HepG2 (cell line): Measurements from ENCODE around the gene SMPD1. TPM values are rescaled to one million over a fixed set of nuclear protein-coding genes. Genes with fewer than 3 reads are reported as not detected.
A peak's percentile ranks its signal among the peaks of the same experiment; 100 is the strongest.

ENCODE experiments used
- ATF7 ChIP-seq, 2 experiments: fragments of 450-650 bp in 1 of 2; sonication (generic) in 1 of 2; formaldehyde crosslinking in 1 of 2; IDR thresholded peaks; 2 replicates each; pipeline versions ENCODE4 v1.4.0 to v1.6.1; 2016 to 2020; ENCODE audit warnings: antibody characterized with exemption in 1 of 2, mild to moderate bottlenecking in 1 of 2, missing genetic modification reagents in 1 of 2
- CENPX ChIP-seq: sonication (generic); formaldehyde crosslinking; IDR thresholded peaks from 2 replicates; pipeline ENCODE4 v1.9.0; 2021; ENCODE audit warnings: mild to moderate bottlenecking, missing genetic modification reagents, moderate library complexity
- FIP1L1 ChIP-seq: fragments of 200-400 bp; formaldehyde crosslinking; IDR thresholded peaks from 2 replicates; pipeline ENCODE4 v1.6.1; 2018; ENCODE audit warnings: low read depth, mild to moderate bottlenecking, low read length, moderate library complexity, borderline replicate concordance; ENCODE audit not compliant: insufficient read depth
- FOXO4 ChIP-seq: sonication (generic); formaldehyde crosslinking; conservative IDR thresholded peaks from 2 replicates; pipeline ENCODE4 v1.8.1; 2023; ENCODE audit warnings: missing genetic modification reagents
- HNRNPLL ChIP-seq: fragments of 200-400 bp; formaldehyde crosslinking; IDR thresholded peaks from 2 replicates; pipeline ENCODE4 v1.6.1; 2017; ENCODE audit warnings: mild to moderate bottlenecking, low read depth, low read length; ENCODE audit not compliant: poor library complexity, severe bottlenecking
- JUNB ChIP-seq: sonication (generic); formaldehyde crosslinking; IDR thresholded peaks from 2 replicates; pipeline ENCODE4 v1.8.0; 2022; ENCODE audit warnings: missing genetic modification reagents, mild to moderate bottlenecking, borderline replicate concordance
- KLF6 ChIP-seq: IDR thresholded peaks from 2 replicates; pipeline ENCODE4 v1.8.0; 2016; ENCODE audit warnings: missing biosample characterization, missing genetic modification reagents
- LCORL ChIP-seq, 2 experiments: fragments of 450-650 bp in 1 of 2; sonication (generic) in 1 of 2; formaldehyde crosslinking in 1 of 2; IDR thresholded peaks; 2 replicates each; pipeline versions ENCODE4 v1.5.0 to v1.6.1; 2017 to 2020; ENCODE audit warnings: antibody characterized with exemption in 1 of 2, missing genetic modification reagents in 1 of 2
- ZNF639 ChIP-seq: conservative IDR thresholded peaks from 2 replicates; pipeline ENCODE4 v1.6.1; 2018; ENCODE audit warnings: missing genetic modification reagents
- polyA plus RNA-seq, 8 experiments: library from polyadenylated mRNA; depleted of rRNA in 3 of 8; stranded (reverse) in 7 of 8; unstranded in 1 of 8; fragments of >200 nt; fragmentation: Illumina TruSeq in 4 of 8; extraction: Trizol in 4 of 8; gene quantifications; 2 replicates each; pipeline versions ENCODE4 v1.2.1 to v1.2.3, GENCODE V29; 2011 to 2016; ENCODE audit warnings: low read depth in 4 of 8, missing spikeins in 1 of 8, mixed read lengths in 1 of 8; ENCODE audit not compliant: insufficient read depth in 1 of 8
- total RNA-seq, 5 experiments: library from RNA; depleted of rRNA; stranded (reverse); fragments of >200 nt; fragmentation: Illumina TruSeq; extraction: Trizol; gene quantifications; 2 replicates each; pipeline ENCODE4 v1.2.3, GENCODE V29; 2016; ENCODE audit warnings: low read depth in 1 of 5
- TF ChIP-seq, protein P1 (sequence below): sonication (generic); formaldehyde crosslinking; IDR thresholded peaks from 2 replicates; pipeline ENCODE4 v1.4.0; 2020; ENCODE audit warnings: missing genetic modification reagents, borderline replicate concordance
- TF ChIP-seq, protein P2 (sequence below): IDR thresholded peaks from 2 replicates; pipeline ENCODE4 v1.6.1; 2016; ENCODE audit warnings: low read depth
- TF ChIP-seq, protein P3 (sequence below): sonication (generic); formaldehyde crosslinking; IDR thresholded peaks from 2 replicates; pipeline ENCODE4 v1.5.0; 2020; ENCODE audit warnings: mild to moderate bottlenecking, missing genetic modification reagents

Gene SMPD1
- total and polyA plus RNA-seq, 2 of the 13 experiments (the other 11 are each of a cell fraction or from before 2014, with no cell fraction given) = 6.3 to 8.4 TPM

GRCh38 chr11:6389905-6390717 is at the start of gene SMPD1 (continued):
- TF ChIP-seq, protein P1, sequence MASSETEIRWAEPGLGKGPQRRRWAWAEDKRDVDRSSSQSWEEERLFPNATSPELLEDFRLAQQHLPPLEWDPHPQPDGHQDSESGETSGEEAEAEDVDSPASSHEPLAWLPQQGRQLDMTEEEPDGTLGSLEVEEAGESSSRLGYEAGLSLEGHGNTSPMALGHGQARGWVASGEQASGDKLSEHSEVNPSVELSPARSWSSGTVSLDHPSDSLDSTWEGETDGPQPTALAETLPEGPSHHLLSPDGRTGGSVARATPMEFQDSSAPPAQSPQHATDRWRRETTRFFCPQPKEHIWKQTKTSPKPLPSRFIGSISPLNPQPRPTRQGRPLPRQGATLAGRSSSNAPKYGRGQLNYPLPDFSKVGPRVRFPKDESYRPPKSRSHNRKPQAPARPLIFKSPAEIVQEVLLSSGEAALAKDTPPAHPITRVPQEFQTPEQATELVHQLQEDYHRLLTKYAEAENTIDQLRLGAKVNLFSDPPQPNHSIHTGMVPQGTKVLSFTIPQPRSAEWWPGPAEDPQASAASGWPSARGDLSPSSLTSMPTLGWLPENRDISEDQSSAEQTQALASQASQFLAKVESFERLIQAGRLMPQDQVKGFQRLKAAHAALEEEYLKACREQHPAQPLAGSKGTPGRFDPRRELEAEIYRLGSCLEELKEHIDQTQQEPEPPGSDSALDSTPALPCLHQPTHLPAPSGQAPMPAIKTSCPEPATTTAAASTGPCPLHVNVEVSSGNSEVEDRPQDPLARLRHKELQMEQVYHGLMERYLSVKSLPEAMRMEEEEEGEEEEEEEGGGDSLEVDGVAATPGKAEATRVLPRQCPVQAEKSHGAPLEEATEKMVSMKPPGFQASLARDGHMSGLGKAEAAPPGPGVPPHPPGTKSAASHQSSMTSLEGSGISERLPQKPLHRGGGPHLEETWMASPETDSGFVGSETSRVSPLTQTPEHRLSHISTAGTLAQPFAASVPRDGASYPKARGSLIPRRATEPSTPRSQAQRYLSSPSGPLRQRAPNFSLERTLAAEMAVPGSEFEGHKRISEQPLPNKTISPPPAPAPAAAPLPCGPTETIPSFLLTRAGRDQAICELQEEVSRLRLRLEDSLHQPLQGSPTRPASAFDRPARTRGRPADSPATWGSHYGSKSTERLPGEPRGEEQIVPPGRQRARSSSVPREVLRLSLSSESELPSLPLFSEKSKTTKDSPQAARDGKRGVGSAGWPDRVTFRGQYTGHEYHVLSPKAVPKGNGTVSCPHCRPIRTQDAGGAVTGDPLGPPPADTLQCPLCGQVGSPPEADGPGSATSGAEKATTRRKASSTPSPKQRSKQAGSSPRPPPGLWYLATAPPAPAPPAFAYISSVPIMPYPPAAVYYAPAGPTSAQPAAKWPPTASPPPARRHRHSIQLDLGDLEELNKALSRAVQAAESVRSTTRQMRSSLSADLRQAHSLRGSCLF (CRISPR knock-in tag) = no peak
- TF ChIP-seq, protein P2, sequence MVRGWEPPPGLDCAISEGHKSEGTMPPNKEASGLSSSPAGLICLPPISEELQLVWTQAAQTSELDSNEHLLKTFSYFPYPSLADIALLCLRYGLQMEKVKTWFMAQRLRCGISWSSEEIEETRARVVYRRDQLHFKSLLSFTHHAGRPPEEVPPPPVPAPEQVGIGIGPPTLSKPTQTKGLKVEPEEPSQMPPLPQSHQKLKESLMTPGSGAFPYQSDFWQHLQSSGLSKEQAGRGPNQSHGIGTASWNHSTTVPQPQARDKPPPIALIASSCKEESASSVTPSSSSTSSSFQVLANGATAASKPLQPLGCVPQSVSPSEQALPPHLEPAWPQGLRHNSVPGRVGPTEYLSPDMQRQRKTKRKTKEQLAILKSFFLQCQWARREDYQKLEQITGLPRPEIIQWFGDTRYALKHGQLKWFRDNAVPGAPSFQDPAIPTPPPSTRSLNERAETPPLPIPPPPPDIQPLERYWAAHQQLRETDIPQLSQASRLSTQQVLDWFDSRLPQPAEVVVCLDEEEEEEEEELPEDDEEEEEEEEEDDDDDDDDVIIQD (CRISPR knock-in tag) = no peak
- TF ChIP-seq ZNF639 (CRISPR knock-in tag) (no peak; the same call in 1 of the 2 replicates), ATF7 (IDR thresholded peaks at IDR 0.05) (no peak), ATF7 (CRISPR knock-in tag; IDR thresholded peaks at IDR 0.05) (no peak), CENPX (CRISPR knock-in tag) (no peak), FIP1L1 (no peak), JUNB (no peak), LCORL (IDR thresholded peaks at IDR 0.05) (no peak), LCORL (CRISPR knock-in tag; IDR thresholded peaks at IDR 0.05) (peak; percentile 78; the same call in 1 of the 2 replicates), HNRNPLL (peak; percentile 71), FOXO4 (CRISPR knock-in tag) (no peak), KLF6 (0 out of 2 replicates have a peak, but pooled peaks have one; percentile 46)
- TF ChIP-seq, protein P3, sequence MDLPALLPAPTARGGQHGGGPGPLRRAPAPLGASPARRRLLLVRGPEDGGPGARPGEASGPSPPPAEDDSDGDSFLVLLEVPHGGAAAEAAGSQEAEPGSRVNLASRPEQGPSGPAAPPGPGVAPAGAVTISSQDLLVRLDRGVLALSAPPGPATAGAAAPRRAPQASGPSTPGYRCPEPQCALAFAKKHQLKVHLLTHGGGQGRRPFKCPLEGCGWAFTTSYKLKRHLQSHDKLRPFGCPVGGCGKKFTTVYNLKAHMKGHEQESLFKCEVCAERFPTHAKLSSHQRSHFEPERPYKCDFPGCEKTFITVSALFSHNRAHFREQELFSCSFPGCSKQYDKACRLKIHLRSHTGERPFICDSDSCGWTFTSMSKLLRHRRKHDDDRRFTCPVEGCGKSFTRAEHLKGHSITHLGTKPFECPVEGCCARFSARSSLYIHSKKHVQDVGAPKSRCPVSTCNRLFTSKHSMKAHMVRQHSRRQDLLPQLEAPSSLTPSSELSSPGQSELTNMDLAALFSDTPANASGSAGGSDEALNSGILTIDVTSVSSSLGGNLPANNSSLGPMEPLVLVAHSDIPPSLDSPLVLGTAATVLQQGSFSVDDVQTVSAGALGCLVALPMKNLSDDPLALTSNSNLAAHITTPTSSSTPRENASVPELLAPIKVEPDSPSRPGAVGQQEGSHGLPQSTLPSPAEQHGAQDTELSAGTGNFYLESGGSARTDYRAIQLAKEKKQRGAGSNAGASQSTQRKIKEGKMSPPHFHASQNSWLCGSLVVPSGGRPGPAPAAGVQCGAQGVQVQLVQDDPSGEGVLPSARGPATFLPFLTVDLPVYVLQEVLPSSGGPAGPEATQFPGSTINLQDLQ (CRISPR knock-in tag) = no peak
